ENCODE measurements around the gene TDRD5.

DNA sequence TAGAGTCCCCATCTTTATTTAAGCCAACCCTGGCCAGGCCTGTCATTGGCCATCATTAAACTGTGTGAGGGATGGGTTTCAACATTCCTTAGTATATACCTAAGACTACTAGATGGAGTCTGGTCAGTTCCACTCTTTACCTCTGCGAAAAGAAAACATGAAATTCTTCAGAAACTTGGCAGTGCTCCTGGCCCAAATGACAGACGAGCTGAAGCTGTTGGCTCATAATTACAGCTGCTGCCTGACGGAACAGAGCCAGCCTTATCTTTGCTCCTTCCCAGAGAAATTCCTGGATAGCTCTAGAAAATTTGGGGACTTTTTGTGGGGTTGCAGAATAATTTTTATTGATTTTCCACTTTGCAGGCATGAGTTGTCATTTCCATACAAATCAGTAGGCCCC is 46.3 kb upstream of the TDRD5 start:
- TF ChIP-seq GATA2 (IDR thresholded peaks at IDR 0.05; ENCODE audit: low read depth, low read length), result no peak
- TF ChIP-seq GATA3 (IDR thresholded peaks at IDR 0.05; ENCODE audit: low read depth, low read length), result no peak

All from SH-SY5Y (cell line).